Transverse colon (tissue), 4 donors: ENCODE measurements around the gene OR1I1. TPM values are rescaled to one million over a fixed set of nuclear protein-coding genes. Genes with fewer than 3 reads are reported as not detected.

Experiments used
- DNase-seq: peaks from one replicate; pipeline ENCODE4 v3.0.0-alpha.2; 2019
- H3K27ac ChIP-seq, 4 donors: fragments of 200-600 bp; sonication (generic); 2 replicates each; pipeline ENCODE4 v1.5.1; 2016 to 2018; ENCODE audit warnings: inconsistent platforms in 4 of 4
- H3K27me3 ChIP-seq: fragments of 200-600 bp; sonication (generic); 2 replicates; pipeline ENCODE4 v1.5.1; 2017; ENCODE audit warnings: inconsistent platforms
- H3K36me3 ChIP-seq, 4 donors: fragments of 200-600 bp; sonication (generic); 2 replicates each; pipeline ENCODE4 v1.5.1; 2017 to 2019; ENCODE audit warnings: inconsistent platforms in 4 of 4
- H3K4me1 ChIP-seq, 4 donors: fragments of 200-600 bp; sonication (generic); 2 replicates each; pipeline ENCODE4 v1.5.1; 2017 to 2020; ENCODE audit warnings: inconsistent platforms in 4 of 4
- H3K4me3 ChIP-seq, 4 donors: fragments of 200-600 bp; sonication (generic); 1 replicate in 1 of 4; 2 replicates in 3 of 4; pipeline versions ENCODE4 v1.5.1 to v1.6.1; 2017 to 2019; ENCODE audit warnings: inconsistent platforms in 4 of 4
- H3K9me3 ChIP-seq, 2 donors: fragments of 200-600 bp; sonication (generic); 2 replicates each; pipeline ENCODE4 v1.5.1; 2017 to 2019; ENCODE audit warnings: inconsistent platforms in 2 of 2
- CTCF ChIP-seq, 5 experiments: fragments of 200-600 bp in 3 of 5; fragments of 450-650 bp in 2 of 5; sonication (generic) in 3 of 5; IDR thresholded peaks; 1 replicate in 2 of 5; 2 replicates in 3 of 5; pipeline ENCODE4 v1.5.1; 2016 to 2017; ENCODE audit warnings: antibody characterized with exemption in 5 of 5, inconsistent platforms in 3 of 5, mild to moderate bottlenecking in 2 of 5, moderate library complexity in 1 of 5
- EP300 ChIP-seq: sonication (generic); formaldehyde crosslinking; IDR thresholded peaks from one replicate; pipeline ENCODE4 v1.6.1; 2017; ENCODE audit warnings: antibody characterized with exemption, low read depth
- POLR2A ChIP-seq: fragments of 450-650 bp; IDR thresholded peaks from one replicate; pipeline ENCODE4 v1.6.1; 2016; ENCODE audit warnings: antibody characterized with exemption, mild to moderate bottlenecking, moderate library complexity
- POLR2AphosphoS5 ChIP-seq, 3 donors: sonication (generic); formaldehyde crosslinking; IDR thresholded peaks; one replicate each; pipeline ENCODE4 v1.6.1; 2016; ENCODE audit warnings: antibody characterized with exemption in 3 of 3
- WGBS, 2 donors: methylation state at CpG; one replicate each; pipeline ENCODE4 v1.1.5; 2018; ENCODE audit warnings: low coverage in 1 of 2; 5-methylcytosine and 5-hydroxymethylcytosine counted together
- in situ Hi-C, 4 donors: fragments of 200-750 bp; cut with MboI; loops; one replicate each; pipeline versions ENCODE4 v1.15.0 to v1.15.1; 2017; ENCODE audit warnings: low sequenced_read_pairs in 3 of 4, low pct_ligation_motif_present in 1 of 4, low pct_unique_long_range_greater_than_20kb in 1 of 4
- intact Hi-C: fragments of 100-400 bp; cut with DNase I; formaldehyde crosslinking; loops from one replicate; pipeline ENCODE4 v1.15.1; 2023; ENCODE audit warnings: low total_unique reads
- total RNA-seq, 4 donors: library from RNA; depleted of rRNA; stranded (reverse); fragments of >200 nt; gene quantifications; one replicate each; pipeline ENCODE4 v1.1.0, GENCODE V29; 2016

OR1I1 gene
- total RNA-seq: not detected

GRCh38 chr19:15081911-15082310 lies at the start of gene OR1I1:
Gene OR1I1, plus strand, starts transcription at chr19:15082211. Its CDS starts 4,855 bp downstream, at chr19:15087066.
- in situ Hi-C loops (no loop called here), intact Hi-C loops (no loop called here)
- 69% methylated on average over 6 of the region's 6 CpGs; no CpG with 5 or more reads in 1 of the 2 donors for WGBS, 2 donors
- no peak for DNase-seq
- Histone ChIP-seq H3K36me3 (no peaks in the 10 kb centered on the region), H3K27me3 (peaks cover 40% of the 10 kb centered on the region), H3K4me3 (no peak within 1 kb of the TSS), H3K27ac (no peak within 1 kb of the TSS), H3K9me3 (no peaks in the 10 kb centered on the region), H3K4me1 (no peaks in the 10 kb centered on the region)
- TF ChIP-seq POLR2A (no peak), EP300 (no peak), CTCF (IDR thresholded peaks at IDR 0.05) (no peak), POLR2AphosphoS5 (IDR thresholded peaks at IDR 0.05) (no peak)

- in situ Hi-C loops (no loop called here), intact Hi-C loops (no loop called here)
- Histone ChIP-seq H3K27ac (no peak overlapping the region), H3K27me3 (peaks cover 10% of the 10 kb centered on the region), H3K9me3 (no peaks in the 10 kb centered on the region), H3K36me3 (no peaks in the 10 kb centered on the region), H3K4me3 (no peak overlapping the region), H3K4me1 (no peaks in the 10 kb centered on the region)
- DNase-seq: no peak
- no peak for TF ChIP-seq POLR2A
- 36 to 43% methylated on average over 1 of the region's 1 CpG for WGBS, 2 donors
Observed at GRCh38 chr19:15035795-15036311, 46.2 kb upstream of the OR1I1 start.

- Histone ChIP-seq H3K27me3 (peaks cover 10% of the 10 kb centered on the region), H3K9me3 (no peaks in the 10 kb centered on the region), H3K27ac (no peak overlapping the region), H3K4me3 (no peak overlapping the region), H3K36me3 (no peaks in the 10 kb centered on the region), H3K4me1 (no peaks in the 10 kb centered on the region)
- DNase-seq: no peak
- WGBS, 2 donors: 40 to 58% methylated on average over 4 of the region's 4 CpGs
- TF ChIP-seq EP300 (no peak), CTCF (IDR thresholded peaks at IDR 0.05) (no peak), POLR2AphosphoS5 (IDR thresholded peaks at IDR 0.05) (no peak), POLR2A (no peak)
- in situ Hi-C loops: no loop called here
- intact Hi-C loops: no loop called here
Observed at GRCh38 chr19:15037586-15037985, 44.4 kb upstream of the OR1I1 start.

- in situ Hi-C loops (no loop called here), intact Hi-C loops (no loop called here)
- H3K4me1 ChIP-seq: no peaks in the 10 kb centered on the region
- WGBS, 2 donors: 70 to 72% methylated on average over 2 to 3 of the region's 3 CpGs
- H3K4me3 ChIP-seq: no peak overlapping the region
- H3K36me3 ChIP-seq: no peaks in the 10 kb centered on the region
- H3K27ac ChIP-seq: no peak overlapping the region
- no peak for TF ChIP-seq POLR2AphosphoS5 (IDR thresholded peaks at IDR 0.05)
- no peak for TF ChIP-seq EP300
- no peak for TF ChIP-seq POLR2A
- no peak for TF ChIP-seq CTCF (IDR thresholded peaks at IDR 0.05)
- DNase-seq: no peak
- H3K9me3 ChIP-seq: no peaks in the 10 kb centered on the region
- peaks cover 10% of the 10 kb centered on the region for H3K27me3 ChIP-seq
Observed at GRCh38 chr19:15038294-15038693, 43.7 kb upstream of the OR1I1 start.

- DNase-seq: no peak
- Histone ChIP-seq H3K4me1 (no peaks in the 10 kb centered on the region), H3K36me3 (no peaks in the 10 kb centered on the region), H3K27ac (no peak overlapping the region), H3K9me3 (no peaks in the 10 kb centered on the region), H3K4me3 (no peak overlapping the region), H3K27me3 (peaks cover 4% of the 10 kb centered on the region)
- intact Hi-C loops (no loop called here), in situ Hi-C loops (no loop called here)
- TF ChIP-seq CTCF (IDR thresholded peaks at IDR 0.05) (no peak), POLR2A (no peak), EP300 (no peak), POLR2AphosphoS5 (IDR thresholded peaks at IDR 0.05) (no peak)
- WGBS, 2 donors: 57 to 83% methylated on average over 1 of the region's 1 CpG
Observed at GRCh38 chr19:15042003-15042402, 40.0 kb upstream of the OR1I1 start.
